Naive thymus-derived CD4-positive, alpha-beta T cell (primary cell): Measurements from ENCODE around the gene NPBWR2. TPM values are rescaled to one million over a fixed set of nuclear protein-coding genes. Genes with fewer than 3 reads are reported as not detected.
"Not testable (repeated sequence)": the region's sequence is repeated elsewhere in the genome, so short reads cannot be mapped to it uniquely, and the experiment has no call there.

ENCODE experiments used
- ATAC-seq: fragments of 150-1000 bp; cut with Tn5 transposase; 2 replicates; pipeline ENCODE4 v1.10.0; 2021; ENCODE audit warnings: mild to moderate bottlenecking, moderate library complexity
- CTCF ChIA-PET: fragments of 350-600 bp; sonication (Branson Sonifier 250); formaldehyde crosslinking; loops from one replicate; lab custom pipeline; 2021; ENCODE audit warnings: antibody characterized with exemption; lab: Charles Lee
- POLR2A ChIA-PET: fragments of 350-600 bp; sonication (Branson Sonifier 250); formaldehyde crosslinking; loops from one replicate; lab custom pipeline; 2021; ENCODE audit warnings: antibody characterized with exemption, inconsistent platforms; lab: Charles Lee
- DNase-seq, 9 donors: peaks; one replicate each; pipeline versions ENCODE4 v3.0.0 to v3.0.0-alpha.2; 2020 to 2022; ENCODE audit warnings: mixed read lengths in 1 of 9
- H3K27ac ChIP-seq: one replicate; pipeline ENCODE4 v1.7.0; 2013; ENCODE audit warnings: mild to moderate bottlenecking, low read depth, low read length, moderate library complexity
- H3K27me3 ChIP-seq, 2 donors: one replicate each; pipeline ENCODE4 v1.7.0; 2013; ENCODE audit warnings: low read length in 2 of 2, mild to moderate bottlenecking in 2 of 2, moderate library complexity in 2 of 2; ENCODE audit not compliant: control insufficient read depth in 2 of 2, insufficient read depth in 2 of 2
- H3K36me3 ChIP-seq, 3 experiments: 1 replicate in 2 of 3; 2 replicates in 1 of 3; pipeline ENCODE4 v1.7.0; 2013; ENCODE audit warnings: low read length in 3 of 3, mild to moderate bottlenecking in 3 of 3, moderate library complexity in 1 of 3; ENCODE audit not compliant: insufficient read depth in 3 of 3, control insufficient read depth in 2 of 3
- H3K4me1 ChIP-seq, 2 donors: one replicate each; pipeline ENCODE4 v1.7.0; 2013; ENCODE audit warnings: low read length in 2 of 2, mild to moderate bottlenecking in 2 of 2, moderate library complexity in 1 of 2; ENCODE audit not compliant: control insufficient read depth in 2 of 2, insufficient read depth in 2 of 2
- H3K4me3 ChIP-seq: 2 replicates; pipeline ENCODE4 v1.7.0; 2013; ENCODE audit warnings: mild to moderate bottlenecking, low read length
- H3K9me3 ChIP-seq, 3 experiments: 1 replicate in 2 of 3; 2 replicates in 1 of 3; pipeline ENCODE4 v1.7.0; 2013; ENCODE audit warnings: low read length in 3 of 3; ENCODE audit not compliant: control insufficient read depth in 2 of 3
- H3K27ac Mint-ChIP-seq, 9 donors: one replicate each; pipeline ENCODE4 v1.8.0; 2020 to 2022; ENCODE audit warnings: mixed read lengths in 9 of 9, mild to moderate bottlenecking in 8 of 9, moderate library complexity in 5 of 9, inconsistent platforms in 2 of 9
- H3K27me3 Mint-ChIP-seq, 5 donors: one replicate each; pipeline ENCODE4 v1.8.0; 2021 to 2022; ENCODE audit warnings: mixed read lengths in 5 of 5, mild to moderate bottlenecking in 1 of 5
- H3K36me3 Mint-ChIP-seq, 5 donors: one replicate each; pipeline ENCODE4 v1.8.0; 2020 to 2022; ENCODE audit warnings: mixed read lengths in 5 of 5, mild to moderate bottlenecking in 3 of 5, inconsistent platforms in 1 of 5
- H3K4me1 Mint-ChIP-seq, 7 donors: one replicate each; pipeline ENCODE4 v1.8.0; 2020 to 2022; ENCODE audit warnings: mixed read lengths in 7 of 7, mild to moderate bottlenecking in 3 of 7, inconsistent platforms in 1 of 7
- H3K4me3 Mint-ChIP-seq, 10 donors: one replicate each; pipeline ENCODE4 v1.8.0; 2020 to 2022; ENCODE audit warnings: mild to moderate bottlenecking in 10 of 10, mixed read lengths in 10 of 10, moderate library complexity in 6 of 10, inconsistent platforms in 2 of 10
- H3K9me3 Mint-ChIP-seq, 11 donors: one replicate each; pipeline ENCODE4 v1.8.0; 2020 to 2022; ENCODE audit warnings: mixed read lengths in 11 of 11, mild to moderate bottlenecking in 4 of 11, inconsistent platforms in 1 of 11, moderate library complexity in 1 of 11
- intact Hi-C, 2 donors: fragments of 100-400 bp; cut with micrococcal nuclease; formaldehyde crosslinking; loops; one replicate each; pipeline ENCODE4 v1.15.1; 2023
- polyA plus RNA-seq, 2 donors: library from polyadenylated mRNA; unstranded; fragments of 300-500 nt; fragmentation: Illumina TruSeq; gene quantifications; one replicate each; pipeline ENCODE4 v1.2.3, GENCODE V29; 2021
- total RNA-seq, 6 experiments: library from RNA in 5 of 6; stranded (reverse) in 5 of 6; gene quantifications; 1 replicate in 5 of 6; 2 replicates in 1 of 6; pipeline ENCODE4 v1.2.3 and lab custom pipeline; 2021 to 2026

Gene NPBWR2
- total and polyA plus RNA-seq, 7 experiments from 2014 or later, result not detected

DNA sequence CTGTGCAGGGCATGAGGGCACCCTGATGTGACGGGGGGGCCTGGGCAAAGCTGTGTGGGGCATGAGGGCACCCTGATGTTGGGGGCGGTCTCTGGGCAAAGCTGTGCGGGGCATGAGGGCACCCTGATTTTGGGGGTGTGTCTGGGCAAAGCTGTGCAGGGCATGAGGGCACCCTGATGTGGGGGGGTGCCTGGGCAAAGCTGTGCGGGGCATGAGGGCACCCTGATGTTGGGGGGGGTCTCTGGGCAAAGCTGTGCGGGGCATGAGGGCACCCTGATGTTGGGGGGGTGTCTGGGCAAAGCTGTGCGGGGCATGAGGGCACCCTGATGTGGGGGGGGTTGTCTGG lies 10.0 kb upstream of the NPBWR2 start:
- ATAC-seq, H3K36me3 Mint-ChIP-seq, H3K27ac Mint-ChIP-seq, intact Hi-C loops, H3K4me1 Mint-ChIP-seq, H3K4me3 ChIP-seq, H3K27ac ChIP-seq, H3K9me3 Mint-ChIP-seq, POLR2A ChIA-PET, CTCF ChIA-PET, H3K27me3 ChIP-seq, H3K9me3 ChIP-seq, H3K4me1 ChIP-seq, H3K36me3 ChIP-seq, H3K4me3 Mint-ChIP-seq: not testable (repeated sequence)
- peak in 1 of 9 donors; percentile 3 for DNase-seq
- H3K27me3 Mint-ChIP-seq, result peaks cover 0 to 15% (median 0%) of the 10 kb centered on the region in 5 donors

GRCh38 chr20:64116541-64117431 lies 9.4 kb upstream of the NPBWR2 start:
- CTCF ChIA-PET, result interaction anchor here (1.3 kb wide), 1 partner anchor 33 kb away, joined by 3 read pairs; the partner anchor contains the start of gene LKAAEAR1

GRCh38 chr20:64116016-64116415 lies 8.7 kb upstream of the NPBWR2 start:
- no peak overlapping the region for H3K4me3 Mint-ChIP-seq
- DNase-seq (peak in 2 of 9 donors; percentile 1 to 15), ATAC-seq (no peak)
- intact Hi-C loops, result no loop called here
- no peaks in the 10 kb centered on the region for H3K36me3 ChIP-seq
- H3K36me3 Mint-ChIP-seq, result no peaks in the 10 kb centered on the region
- peak overlapping the region in 1 of 9 donors; percentile 18 for H3K27ac Mint-ChIP-seq
- H3K4me1 ChIP-seq, result peaks cover 5 to 9% of the 10 kb centered on the region in 2 donors
- no peak overlapping the region for H3K4me3 ChIP-seq
- ChIA-PET POLR2A (interaction anchor here (1.0 kb wide), 1 partner anchor 76 kb away, joined by 4 read pairs; no protein-coding TSS in a partner anchor), CTCF (interaction anchor here (1.3 kb wide), 1 partner anchor 32 kb away, joined by 3 read pairs; the partner anchor contains the start of gene LKAAEAR1)
- no peak overlapping the region for H3K27ac ChIP-seq
- no peaks in the 10 kb centered on the region for H3K9me3 ChIP-seq
- H3K27me3 Mint-ChIP-seq, result peaks cover 0 to 5% (median 0%) of the 10 kb centered on the region in 5 donors
- peaks cover 0 to 4% (median 0%) of the 10 kb centered on the region in 11 donors for H3K9me3 Mint-ChIP-seq
- H3K4me1 Mint-ChIP-seq, result peaks cover 0 to 10% (median 8%) of the 10 kb centered on the region in 7 donors
- no peaks in the 10 kb centered on the region for H3K27me3 ChIP-seq

More at GRCh38 chr20:64116541-64117431, 9.4 kb upstream of the NPBWR2 start:
- no peak for ATAC-seq
- DNase-seq, result peak in 1 of 9 donors; percentile 14
- H3K9me3 Mint-ChIP-seq, result peaks cover 0 to 4% (median 0%) of the 10 kb centered on the region in 11 donors
- peaks cover 5 to 9% of the 10 kb centered on the region in 2 donors for H3K4me1 ChIP-seq
- POLR2A ChIA-PET, result no interaction called here
- H3K27ac Mint-ChIP-seq, result no peak overlapping the region
- no peak overlapping the region for H3K4me3 ChIP-seq
- H3K36me3 ChIP-seq, result no peaks in the 10 kb centered on the region
- H3K27me3 Mint-ChIP-seq, result peaks cover 0 to 10% (median 0%) of the 10 kb centered on the region in 5 donors
- no peak overlapping the region for H3K27ac ChIP-seq
- H3K27me3 ChIP-seq, result no peaks in the 10 kb centered on the region
- peaks cover 0 to 10% (median 8%) of the 10 kb centered on the region in 7 donors for H3K4me1 Mint-ChIP-seq
- no peak overlapping the region for H3K4me3 Mint-ChIP-seq
- intact Hi-C loops, result no loop called here
- H3K9me3 ChIP-seq, result no peaks in the 10 kb centered on the region
- no peaks in the 10 kb centered on the region for H3K36me3 Mint-ChIP-seq

DNA sequence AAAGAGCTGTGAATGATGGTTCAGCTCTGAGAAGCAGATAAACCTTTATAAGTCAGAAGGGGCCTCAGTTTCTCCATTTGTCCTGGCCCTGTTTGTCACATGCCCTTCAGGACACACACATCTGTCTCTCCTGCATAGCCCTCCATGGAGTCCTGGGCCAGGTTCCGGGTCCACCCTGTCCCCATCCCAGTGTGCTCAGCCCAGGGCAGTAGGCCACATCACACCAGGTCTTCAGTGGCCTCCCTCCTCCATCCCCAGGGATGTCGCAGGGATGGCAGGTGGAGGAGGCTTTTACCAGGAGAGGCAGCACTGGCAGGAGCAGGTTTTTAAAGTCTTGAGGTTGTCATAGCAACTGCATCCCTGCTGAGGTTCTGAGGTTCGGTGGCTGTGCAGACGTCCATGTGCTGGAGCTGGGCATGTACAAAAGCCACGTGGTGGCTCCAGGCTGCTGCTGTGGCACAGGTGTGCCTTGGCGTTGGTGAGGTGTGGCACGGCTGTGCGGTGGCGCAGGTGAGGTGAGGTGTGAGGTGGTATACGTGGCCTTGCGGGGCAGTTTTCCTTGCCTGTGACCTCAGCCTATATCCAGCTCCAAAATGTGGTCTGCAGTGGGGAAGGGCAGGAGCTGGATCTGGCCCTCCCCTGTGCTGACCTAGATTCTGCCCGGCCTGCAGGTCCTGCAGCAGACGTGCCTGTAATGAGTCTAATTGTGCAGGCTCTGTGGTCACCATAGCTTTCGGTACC lies 8.0 kb upstream of the NPBWR2 start:
- intact Hi-C loops, result no loop called here
- Histone ChIP-seq H3K9me3 (no peaks in the 10 kb centered on the region), H3K4me3 (no peak overlapping the region), H3K36me3 (no peaks in the 10 kb centered on the region), H3K27me3 (no peaks in the 10 kb centered on the region), H3K27ac (no peak overlapping the region), H3K4me1 (peaks cover 5 to 6% of the 10 kb centered on the region in 2 donors)
- Mint-ChIP-seq H3K27ac (no peak overlapping the region), H3K4me1 (peaks cover 0 to 7% (median 6%) of the 10 kb centered on the region in 7 donors), H3K27me3 (peaks cover 0 to 3% (median 0%) of the 10 kb centered on the region in 5 donors), H3K9me3 (peaks cover 0 to 4% (median 0%) of the 10 kb centered on the region in 11 donors), H3K4me3 (no peak overlapping the region), H3K36me3 (no peaks in the 10 kb centered on the region)
- ATAC-seq (no peak), DNase-seq (peak in 1 of 9 donors; percentile 18)
- ChIA-PET CTCF (interaction anchor here (1.3 kb wide), 1 partner anchor 31 kb away, joined by 3 read pairs; the partner anchor contains the start of gene LKAAEAR1), POLR2A (interaction anchor here (1.0 kb wide), 1 partner anchor 76 kb away, joined by 4 read pairs; no protein-coding TSS in a partner anchor)

DNA sequence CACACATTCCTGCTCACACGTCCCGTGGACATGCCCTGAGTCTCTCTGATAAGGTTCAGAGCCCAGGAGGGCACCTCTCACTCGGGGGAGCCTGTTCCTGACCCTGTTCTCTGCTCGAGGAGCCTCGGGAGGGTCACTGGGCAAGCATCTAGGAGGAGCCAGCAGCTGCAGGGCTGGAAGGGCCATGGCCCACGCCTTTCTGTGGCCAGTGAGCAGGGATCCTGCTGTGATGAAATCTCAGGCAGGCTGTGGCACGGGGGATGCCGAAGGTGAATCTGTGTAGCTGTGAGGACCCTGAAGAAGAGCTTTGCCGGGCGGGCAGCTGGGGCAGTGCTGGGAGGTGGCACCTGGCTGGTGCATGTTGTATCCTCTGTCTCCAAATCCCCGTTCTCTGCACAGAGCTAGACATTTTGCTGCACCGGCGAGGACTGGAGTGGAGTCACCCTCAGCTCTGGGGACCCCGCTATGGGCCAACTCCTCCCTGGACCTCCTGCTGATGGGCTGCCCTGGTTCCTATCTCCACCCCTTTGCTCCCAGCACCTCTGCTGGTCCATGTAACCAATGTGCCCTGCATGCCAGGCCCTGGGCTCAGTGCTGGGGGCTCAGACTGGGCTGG lies 7.1 kb upstream of the NPBWR2 start:
- DNase-seq (peak in 1 of 9 donors; percentile 18), ATAC-seq (no peak)
- Mint-ChIP-seq H3K27me3 (no peaks in the 10 kb centered on the region), H3K36me3 (no peaks in the 10 kb centered on the region), H3K4me3 (no peak overlapping the region), H3K27ac (peak overlapping the region in 1 of 9 donors; percentile 9), H3K4me1 (peaks cover 0 to 3% (median 0%) of the 10 kb centered on the region in 7 donors), H3K9me3 (no peaks in the 10 kb centered on the region)
- H3K27ac ChIP-seq, result no peak overlapping the region
- no peak overlapping the region for H3K4me3 ChIP-seq
- H3K27me3 ChIP-seq, result no peaks in the 10 kb centered on the region
- intact Hi-C loops, result no loop called here
- POLR2A ChIA-PET, result no interaction called here
- no peaks in the 10 kb centered on the region for H3K36me3 ChIP-seq
- CTCF ChIA-PET, result no interaction called here
- no peaks in the 10 kb centered on the region for H3K9me3 ChIP-seq
- no peaks in the 10 kb centered on the region for H3K4me1 ChIP-seq

DNA sequence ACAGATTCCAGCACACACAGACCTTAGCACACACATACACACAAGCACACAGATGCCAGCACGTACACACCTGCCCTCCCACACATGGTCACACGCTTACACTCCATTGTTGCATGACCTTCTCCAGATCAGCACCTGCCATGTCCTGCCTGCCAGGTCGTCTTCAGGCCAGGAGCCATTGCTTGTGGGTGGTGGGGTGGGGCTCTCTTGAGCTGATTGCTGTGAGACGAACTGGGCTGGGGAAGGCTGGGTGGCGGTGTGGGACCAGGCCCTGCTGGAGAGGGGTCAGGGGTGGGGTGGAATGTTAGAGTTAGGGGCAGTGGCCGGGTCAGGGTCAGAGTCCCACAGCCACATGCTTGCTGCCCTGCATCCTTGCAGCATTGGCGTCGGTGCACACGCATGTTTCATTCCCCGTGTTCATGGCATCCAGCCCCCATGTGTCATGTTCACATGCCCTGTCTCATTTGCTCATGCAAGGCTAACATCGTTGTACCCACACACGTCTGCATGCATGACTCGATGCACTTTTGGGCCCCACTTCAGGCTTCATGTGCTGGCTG lies 6.5 kb upstream of the NPBWR2 start:
- POLR2A ChIA-PET, result interaction anchor here (0.6 kb wide), 1 partner anchor 132 kb away, joined by 3 read pairs; no protein-coding TSS in a partner anchor
- H3K4me3 Mint-ChIP-seq, result no peak overlapping the region
- DNase-seq, result peak in 1 of 9 donors; percentile 18
- no peaks in the 10 kb centered on the region for H3K4me1 ChIP-seq
- no peaks in the 10 kb centered on the region for H3K9me3 Mint-ChIP-seq
- intact Hi-C loops, result no loop called here
- peaks cover 0 to 3% (median 0%) of the 10 kb centered on the region in 7 donors for H3K4me1 Mint-ChIP-seq
- H3K27me3 Mint-ChIP-seq, result peaks cover 0 to 2% (median 0%) of the 10 kb centered on the region in 5 donors
- no peaks in the 10 kb centered on the region for H3K9me3 ChIP-seq
- H3K36me3 ChIP-seq, result no peaks in the 10 kb centered on the region
- no peaks in the 10 kb centered on the region for H3K27me3 ChIP-seq
- CTCF ChIA-PET, result no interaction called here
- peak overlapping the region in 1 of 9 donors; percentile 27 for H3K27ac Mint-ChIP-seq
- no peak overlapping the region for H3K4me3 ChIP-seq
- H3K27ac ChIP-seq, result no peak overlapping the region
- ATAC-seq, result no peak
- H3K36me3 Mint-ChIP-seq, result no peaks in the 10 kb centered on the region
